Renal pelvis (tissue), 4 donors: ENCODE data around the gene FOXP1. TPM values are rescaled to one million over a fixed set of nuclear protein-coding genes. Genes with fewer than 3 reads are reported as not detected.

Experiments used
- DNase-seq: peaks from one replicate; pipeline ENCODE4 v3.0.0-alpha.2; 2013
- polyA plus RNA-seq, 3 donors: library from polyadenylated mRNA; unstranded; fragments of 120-200 nt; gene quantifications; one replicate each; pipeline ENCODE4 v1.2.1, GENCODE V29; 2013; ENCODE audit not compliant: insufficient read length in 3 of 3

FOXP1 gene
- polyA plus RNA-seq, 3 donors, result 33.6 to 43.2 (median 40.6) TPM

DNA sequence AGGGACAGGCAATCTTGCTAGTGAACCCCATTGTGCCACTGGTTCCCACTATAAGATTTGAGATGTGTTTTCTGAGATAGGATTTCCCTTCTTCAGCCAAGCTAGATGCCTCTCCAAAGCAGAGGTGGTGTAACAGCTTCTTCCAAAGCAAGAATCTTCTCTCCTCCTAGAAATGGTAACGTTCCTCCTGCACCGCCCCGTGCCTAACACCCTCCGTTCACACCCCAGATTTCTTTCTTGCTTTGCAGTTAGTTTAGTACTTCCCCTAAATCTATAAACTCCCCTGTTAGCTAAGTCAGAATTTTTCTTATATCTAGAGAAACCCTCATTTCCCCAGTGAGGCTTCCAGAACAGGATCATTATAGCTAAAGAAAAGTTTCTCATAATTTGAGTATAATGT, 653.5 kb downstream of the FOXP1 start:
- DNase-seq, result no peak

DNA sequence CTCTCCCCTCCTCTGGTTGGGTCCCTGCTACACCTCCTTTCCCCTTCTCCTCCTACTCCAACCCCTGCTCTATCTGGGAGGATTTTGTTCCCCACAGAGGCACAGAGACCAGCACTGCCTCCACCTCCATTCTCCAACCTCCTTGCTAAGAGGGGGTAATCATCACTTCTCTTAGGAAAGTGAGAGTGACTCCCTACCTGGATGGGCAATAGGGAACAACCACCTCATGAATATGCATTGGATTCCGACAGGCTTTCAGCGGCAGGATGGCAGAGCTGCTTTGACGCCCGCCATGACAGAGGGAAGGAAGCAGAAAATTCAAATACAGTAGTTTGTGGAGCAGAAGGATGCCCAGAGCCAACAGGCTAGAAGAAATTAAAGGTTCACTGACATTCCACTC, 656.3 kb downstream of the FOXP1 start:
- DNase-seq, result no peak

DNA sequence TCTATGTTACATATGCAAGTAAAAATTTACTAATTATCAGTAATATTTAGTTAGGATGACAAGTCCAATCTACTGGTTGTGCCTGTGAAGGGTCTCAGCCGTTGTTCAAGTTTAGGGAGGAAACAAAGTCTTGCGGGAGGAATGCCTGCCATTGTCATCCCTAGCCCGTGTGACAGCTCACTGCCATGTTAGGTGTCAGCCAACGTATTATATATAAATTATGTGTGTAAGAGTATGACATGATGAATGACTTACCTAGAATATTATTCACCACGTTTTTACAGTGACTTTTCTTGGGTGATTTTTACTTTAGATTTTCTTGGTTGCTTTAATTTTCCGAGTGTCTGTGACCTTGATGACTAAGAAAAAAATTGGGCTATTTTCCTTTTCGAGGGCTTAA, 656.7 kb downstream of the FOXP1 start:
- no peak for DNase-seq

DNA sequence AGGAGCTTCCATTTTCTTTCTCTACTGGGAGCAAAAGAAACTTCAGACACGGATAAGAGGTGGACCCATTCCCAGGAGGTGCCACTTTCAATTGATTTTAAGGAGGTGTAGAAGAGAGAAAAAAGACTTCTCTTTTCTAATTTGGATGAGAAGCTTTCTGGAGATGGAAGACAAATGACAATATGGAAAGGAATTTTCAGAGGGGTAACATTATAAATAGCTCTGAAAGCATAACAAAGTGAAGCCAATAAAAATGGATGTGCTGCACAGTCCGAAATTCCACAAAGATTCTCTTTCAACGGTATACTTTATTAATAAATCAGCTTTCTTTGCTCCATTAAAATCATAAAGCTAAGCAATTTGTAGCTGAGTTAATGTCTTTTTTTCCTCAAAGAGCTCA, 663.9 kb downstream of the FOXP1 start:
- no peak for DNase-seq

DNA sequence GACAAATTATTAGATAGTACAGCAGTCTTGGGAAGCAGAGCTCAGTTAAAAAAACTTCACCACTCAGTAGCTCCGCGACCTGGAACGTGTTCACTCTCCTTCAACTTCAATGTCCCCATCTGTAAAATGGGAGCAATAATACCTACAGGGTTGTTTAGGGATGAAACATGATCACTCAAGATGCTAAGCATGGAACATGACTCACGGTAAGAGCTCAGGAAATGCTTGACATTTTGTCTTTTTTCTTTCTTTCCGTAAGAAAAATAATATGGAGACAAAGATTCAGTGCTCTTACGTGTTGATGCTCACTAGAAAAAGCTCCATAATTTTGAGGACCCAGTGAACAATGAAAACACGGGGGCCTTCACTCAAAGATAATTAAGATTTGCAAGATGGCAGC, 664.4 kb downstream of the FOXP1 start:
- DNase-seq, result no peak

DNA sequence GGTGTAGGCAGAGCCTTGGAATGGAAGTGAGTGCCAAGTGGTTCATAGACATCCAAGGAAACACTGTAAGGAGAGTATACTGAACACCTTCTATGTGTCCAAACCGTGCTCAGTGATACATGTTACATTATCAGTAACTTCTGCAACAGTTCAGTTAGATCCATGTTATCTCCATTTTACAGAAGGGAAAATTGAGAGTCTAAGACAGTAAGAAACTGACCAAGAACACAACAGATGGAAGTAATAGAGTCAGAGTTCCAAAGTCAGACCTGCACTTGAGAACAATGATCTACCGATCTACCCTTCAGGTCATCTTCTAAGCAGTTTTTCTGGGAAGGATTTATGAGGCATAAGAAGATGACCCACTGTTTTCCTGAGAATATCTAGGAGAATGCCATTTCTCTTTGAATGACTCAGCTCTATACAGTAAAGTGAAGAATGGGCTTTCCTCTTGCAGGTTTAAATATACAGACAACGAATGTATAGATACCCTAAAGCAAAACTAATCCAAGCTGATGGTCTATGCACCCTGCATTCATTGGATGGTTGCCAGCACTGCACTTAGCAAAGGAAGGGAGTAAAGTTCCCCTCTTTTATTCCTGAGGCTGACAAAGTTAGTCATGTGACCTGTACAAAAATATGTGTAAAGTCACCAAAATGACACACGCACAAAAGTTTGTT, 667.0 kb downstream of the FOXP1 start:
- no peak for DNase-seq

DNA sequence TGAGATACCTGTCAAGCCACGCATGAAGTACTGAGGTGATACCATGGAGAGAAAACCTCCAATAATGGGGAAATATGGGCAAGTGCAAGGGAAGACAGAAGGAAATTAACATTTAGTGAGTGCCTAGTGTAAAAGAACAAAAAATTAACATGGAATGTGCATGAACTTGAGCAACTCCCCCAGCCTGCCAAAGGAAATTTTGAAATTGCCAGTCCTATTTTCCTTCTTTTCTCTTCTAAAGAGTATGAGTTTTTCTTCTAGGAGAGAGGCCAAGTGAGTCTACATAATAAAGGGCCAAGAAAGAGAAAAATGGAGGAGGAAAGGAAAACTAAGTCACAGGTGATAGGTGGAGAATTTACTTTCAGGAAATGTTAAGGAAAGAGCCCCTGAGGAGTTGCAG, 668.7 kb downstream of the FOXP1 start:
- DNase-seq, result no peak

DNA sequence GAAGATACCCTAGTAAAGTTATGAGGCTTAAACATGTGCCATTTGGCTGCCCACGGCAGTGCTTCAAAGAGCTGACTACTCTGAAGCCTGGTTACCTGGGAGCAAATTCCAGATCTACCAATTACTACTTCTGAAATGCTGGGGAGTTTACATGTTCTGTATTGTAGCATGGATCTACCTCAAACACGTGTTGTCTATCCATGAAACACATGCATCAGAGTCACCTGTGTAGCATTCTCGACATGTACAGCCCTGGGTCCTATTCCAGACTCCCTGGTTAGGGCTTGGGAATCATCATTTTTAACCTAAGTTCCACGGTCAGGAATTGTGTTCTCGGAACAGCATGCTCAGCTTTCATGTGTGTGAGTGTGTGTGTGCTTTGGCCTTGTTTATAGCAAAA, 671.8 kb downstream of the FOXP1 start:
- DNase-seq, result no peak

DNA sequence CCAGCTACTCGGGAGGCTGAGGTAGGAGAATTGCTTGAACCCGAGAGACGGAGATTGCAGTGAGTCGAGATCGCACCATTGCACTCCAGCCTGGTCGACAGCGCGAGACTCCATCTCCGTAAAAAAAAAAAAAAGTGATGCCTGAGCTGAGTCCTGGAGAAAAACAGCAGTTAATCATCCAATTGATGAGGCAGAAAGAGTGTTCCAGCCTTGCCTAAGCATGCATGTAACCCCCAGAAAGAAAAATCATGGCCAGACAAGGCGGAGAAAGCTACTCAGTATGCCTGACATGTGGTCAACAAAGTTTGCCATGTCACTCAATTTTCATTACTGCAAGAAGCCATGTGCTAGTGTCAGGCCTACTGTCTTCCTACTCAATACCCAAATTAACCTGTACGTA, 678.0 kb downstream of the FOXP1 start:
- DNase-seq, result peak; percentile 81

Other genes with a start within 250 kb of the FOXP1 start
- 10 to 100 TPM; 10.2 to 13.7 (median 11.5) TPM for gene EIF4E3, start 141.7 kb upstream of the FOXP1 start, polyA plus RNA-seq
- gene GPR27, start 170.1 kb upstream of the FOXP1 start, polyA plus RNA-seq, result 10 to 100 TPM in 1 of 3 donors, 1 to 10 TPM in 2; 8.2 to 10.2 (median 9.3) TPM
- gene PROK2, start 201.4 kb upstream of the FOXP1 start, polyA plus RNA-seq, result under 1 TPM in 1 of 3 donors, not detected in 2; 0.10 TPM